Measurements from ENCODE around the gene PRDM4.
"Not testable (repeated sequence)": the region's sequence is repeated elsewhere in the genome, so short reads cannot be mapped to it uniquely, and the experiment has no call there.

PRDM4 gene

GRCh38 chr12:107774349-107775029 is 13.6 kb upstream of the PRDM4 start, which contains the start of gene ASCL4:
TSS of gene ASCL4 (plus strand) at chr12:107774704. CDS start at chr12:107775219, 515 bp downstream.
- no peak for DNase-seq (ENCODE audit: low read depth, low spot score)

GRCh38 chr12:107767466-107767865 is 6.5 kb upstream of the PRDM4 start:
- no peak for DNase-seq (ENCODE audit: low read depth, low spot score)

- no peak for DNase-seq (ENCODE audit: low read depth, low spot score)
Observed at GRCh38 chr12:107765316-107765715, 4.4 kb upstream of the PRDM4 start.

- no peak for DNase-seq (ENCODE audit: low read depth, low spot score)
Observed at GRCh38 chr12:107764626-107765025, 3.7 kb upstream of the PRDM4 start.

GRCh38 chr12:107762874-107763273 is 1.9 kb upstream of the PRDM4 start:
- DNase-seq (ENCODE audit: low read depth, low spot score), result no peak

- no peak for DNase-seq (ENCODE audit: low read depth, low spot score)
Observed at GRCh38 chr12:107761502-107761904, 566 bp upstream of the PRDM4 start.

GRCh38 chr12:107760207-107760808 is 629 bp downstream of the PRDM4 start:
- no peak for DNase-seq (ENCODE audit: low read depth, low spot score)

GRCh38 chr12:107759410-107759809 is 1.5 kb downstream of the PRDM4 start:
- no peak for DNase-seq (ENCODE audit: low read depth, low spot score)

- no peak for DNase-seq (ENCODE audit: low read depth, low spot score)
Observed at GRCh38 chr12:107749083-107749482, 11.9 kb downstream of the PRDM4 start.

GRCh38 chr12:107748472-107748871 is 12.5 kb downstream of the PRDM4 start:
- DNase-seq (ENCODE audit: low read depth, low spot score), result no peak

GRCh38 chr12:107736914-107737313 is 24.0 kb downstream of the PRDM4 start:
- DNase-seq (ENCODE audit: low read depth, low spot score), result no peak

GRCh38 chr12:107735763-107736162 is 25.2 kb downstream of the PRDM4 start:
- no peak for DNase-seq (ENCODE audit: low read depth, low spot score)

- DNase-seq (ENCODE audit: low read depth, low spot score), result no peak
Observed at GRCh38 chr12:107734139-107734538, 26.8 kb downstream of the PRDM4 start.

GRCh38 chr12:107732365-107732764 is 28.6 kb downstream of the PRDM4 start:
- DNase-seq (ENCODE audit: low read depth, low spot score), result no peak

- DNase-seq (ENCODE audit: low read depth, low spot score), result no peak
Observed at GRCh38 chr12:107731366-107731765, 29.6 kb downstream of the PRDM4 start.

GRCh38 chr12:107730618-107731341 is 30.2 kb downstream of the PRDM4 start:
- no peak for DNase-seq (ENCODE audit: low read depth, low spot score)

GRCh38 chr12:107727742-107728141 is 33.2 kb downstream of the PRDM4 start:
- not testable (repeated sequence) for DNase-seq (ENCODE audit: low read depth, low spot score)

GRCh38 chr12:107727327-107727726 is 33.6 kb downstream of the PRDM4 start:
- DNase-seq (ENCODE audit: low read depth, low spot score), result not testable (repeated sequence)

GRCh38 chr12:107718606-107719005 is 42.3 kb downstream of the PRDM4 start:
- no peak for DNase-seq (ENCODE audit: low read depth, low spot score)

GRCh38 chr12:107715780-107716179 is 45.2 kb downstream of the PRDM4 start:
- DNase-seq (ENCODE audit: low read depth, low spot score), result no peak

GRCh38 chr12:107705522-107705921 is 55.4 kb downstream of the PRDM4 start:
- DNase-seq (ENCODE audit: low read depth, low spot score), result not testable (repeated sequence)

GRCh38 chr12:107704041-107704440 is 56.9 kb downstream of the PRDM4 start:
- no peak for DNase-seq (ENCODE audit: low read depth, low spot score)

- no peak for DNase-seq (ENCODE audit: low read depth, low spot score)
Observed at GRCh38 chr12:107702106-107702505, 58.8 kb downstream of the PRDM4 start.
